ENCODE results near the gene SAMD15. TPM values are rescaled to one million over a fixed set of nuclear protein-coding genes. Genes with fewer than 3 reads are reported as not detected.

SAMD15 gene
- total RNA-seq, 4 donors from 2014 or later = under 0.01 to 3.1 (median 0.55) TPM; not detected in 1

DNA sequence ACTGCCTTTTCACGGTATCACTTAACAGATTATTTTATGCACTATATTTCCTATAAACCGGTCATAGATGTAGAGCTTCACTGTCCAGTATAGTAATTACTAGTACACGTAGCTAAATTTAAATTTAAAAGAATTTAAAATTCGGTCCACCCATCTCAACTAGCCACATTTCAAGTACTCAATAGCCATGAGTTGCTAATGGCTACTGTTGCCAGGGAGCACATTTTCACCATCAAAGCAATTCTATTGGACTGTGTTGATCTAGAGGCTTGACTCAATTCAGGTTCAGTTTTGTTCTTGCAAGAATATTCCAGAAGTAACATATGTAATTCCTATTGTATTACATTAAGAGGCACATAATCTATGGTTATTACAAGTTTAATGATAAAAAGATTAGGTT is 20.3 kb upstream of the SAMD15 start:
- Histone ChIP-seq H3K4me3 (no peak overlapping the region), H3K4me1 (no peaks in the 10 kb centered on the region), H3K27me3 (no peaks in the 10 kb centered on the region), H3K36me3 (no peaks in the 10 kb centered on the region), H3K9me3 (no peaks in the 10 kb centered on the region), H3K27ac (no peak overlapping the region)
- no peak for DNase-seq
- TF ChIP-seq POLR2A (IDR thresholded peaks at IDR 0.05) = no peak
- TF ChIP-seq, protein P1, sequence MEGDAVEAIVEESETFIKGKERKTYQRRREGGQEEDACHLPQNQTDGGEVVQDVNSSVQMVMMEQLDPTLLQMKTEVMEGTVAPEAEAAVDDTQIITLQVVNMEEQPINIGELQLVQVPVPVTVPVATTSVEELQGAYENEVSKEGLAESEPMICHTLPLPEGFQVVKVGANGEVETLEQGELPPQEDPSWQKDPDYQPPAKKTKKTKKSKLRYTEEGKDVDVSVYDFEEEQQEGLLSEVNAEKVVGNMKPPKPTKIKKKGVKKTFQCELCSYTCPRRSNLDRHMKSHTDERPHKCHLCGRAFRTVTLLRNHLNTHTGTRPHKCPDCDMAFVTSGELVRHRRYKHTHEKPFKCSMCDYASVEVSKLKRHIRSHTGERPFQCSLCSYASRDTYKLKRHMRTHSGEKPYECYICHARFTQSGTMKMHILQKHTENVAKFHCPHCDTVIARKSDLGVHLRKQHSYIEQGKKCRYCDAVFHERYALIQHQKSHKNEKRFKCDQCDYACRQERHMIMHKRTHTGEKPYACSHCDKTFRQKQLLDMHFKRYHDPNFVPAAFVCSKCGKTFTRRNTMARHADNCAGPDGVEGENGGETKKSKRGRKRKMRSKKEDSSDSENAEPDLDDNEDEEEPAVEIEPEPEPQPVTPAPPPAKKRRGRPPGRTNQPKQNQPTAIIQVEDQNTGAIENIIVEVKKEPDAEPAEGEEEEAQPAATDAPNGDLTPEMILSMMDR (IDR thresholded peaks at IDR 0.05) = no peak
- intact Hi-C loops (cut with DNase I; ENCODE audit: low total_unique reads) = no loop called here

DNA sequence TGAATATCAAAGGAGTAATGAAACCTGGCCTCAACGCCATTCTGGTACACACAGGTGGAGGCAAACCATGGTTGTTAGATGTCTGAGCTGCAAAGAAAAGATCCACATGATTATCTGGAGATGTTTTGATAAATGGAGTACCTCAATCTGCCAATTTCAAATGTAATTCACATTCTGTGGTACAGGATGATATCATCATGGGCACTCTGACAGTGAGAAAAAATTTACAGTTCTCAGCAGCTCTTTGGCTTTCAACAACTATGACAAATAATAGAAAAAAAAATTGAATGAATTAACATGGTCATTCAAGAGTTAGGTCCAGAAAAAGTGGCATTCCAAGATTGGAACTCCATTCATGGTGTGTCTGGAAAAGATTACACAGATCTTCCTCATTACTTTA is 17.6 kb upstream of the SAMD15 start:
- Histone ChIP-seq H3K27ac (no peak overlapping the region), H3K9me3 (no peaks in the 10 kb centered on the region), H3K4me1 (no peaks in the 10 kb centered on the region), H3K4me3 (no peak overlapping the region), H3K27me3 (no peaks in the 10 kb centered on the region), H3K36me3 (no peaks in the 10 kb centered on the region)
- no peak for DNase-seq
- TF ChIP-seq, protein P1 (IDR thresholded peaks at IDR 0.05) = no peak
- no peak for TF ChIP-seq POLR2A (IDR thresholded peaks at IDR 0.05)
- intact Hi-C loops (cut with DNase I; ENCODE audit: low total_unique reads) = no loop called here

DNA sequence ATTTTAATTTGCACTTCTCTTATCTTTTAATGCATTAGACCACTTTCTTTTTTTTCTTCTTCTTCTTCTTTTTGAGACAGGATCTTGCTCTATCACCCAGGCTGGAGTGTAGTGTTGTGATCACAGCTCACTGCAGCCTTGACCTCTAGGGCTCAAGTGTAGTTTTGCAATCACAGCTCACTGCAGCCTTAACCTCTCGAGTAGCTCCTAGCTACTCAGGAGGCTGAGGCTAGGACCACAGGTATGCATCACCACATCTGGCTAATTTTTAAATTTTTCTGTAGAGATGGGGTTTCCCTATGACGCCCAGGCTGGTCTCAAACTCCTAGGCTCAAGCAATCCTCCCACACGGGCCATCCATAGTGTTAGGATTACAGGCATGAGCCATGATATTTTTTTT is 13.0 kb upstream of the SAMD15 start:
- TF ChIP-seq, protein P1 (IDR thresholded peaks at IDR 0.05) = no peak
- TF ChIP-seq POLR2A (IDR thresholded peaks at IDR 0.05) = no peak
- intact Hi-C loops (cut with DNase I; ENCODE audit: low total_unique reads) = no loop called here
- Histone ChIP-seq H3K36me3 (no peaks in the 10 kb centered on the region), H3K4me1 (no peaks in the 10 kb centered on the region), H3K9me3 (no peaks in the 10 kb centered on the region), H3K27ac (no peak overlapping the region), H3K27me3 (no peaks in the 10 kb centered on the region), H3K4me3 (no peak overlapping the region)
- DNase-seq = no peak

DNA sequence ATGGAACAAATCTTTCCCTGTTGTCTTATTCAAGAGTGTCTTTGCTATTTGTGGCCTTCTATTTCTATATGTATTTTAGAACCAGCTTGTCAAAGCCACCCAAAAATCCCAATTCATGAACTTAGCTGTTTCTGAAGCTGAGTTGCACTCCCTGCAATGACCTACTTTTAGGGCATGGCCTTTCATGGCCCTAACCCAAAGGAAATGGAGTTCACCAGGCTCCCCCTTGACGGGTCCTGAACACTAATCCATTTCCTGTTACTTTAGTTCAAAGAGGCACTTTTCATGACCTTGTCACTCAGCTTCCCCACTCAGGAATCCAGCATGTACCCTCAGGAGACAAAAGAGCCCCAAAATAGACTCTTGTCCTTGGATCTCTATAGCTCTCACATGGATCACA is 7.9 kb upstream of the SAMD15 start:
- Histone ChIP-seq H3K4me1 (no peaks in the 10 kb centered on the region), H3K27ac (no peak overlapping the region), H3K27me3 (no peaks in the 10 kb centered on the region), H3K9me3 (no peaks in the 10 kb centered on the region), H3K4me3 (no peak overlapping the region), H3K36me3 (no peaks in the 10 kb centered on the region)
- intact Hi-C loops (cut with DNase I; ENCODE audit: low total_unique reads) = no loop called here
- no peak for TF ChIP-seq POLR2A (IDR thresholded peaks at IDR 0.05)
- TF ChIP-seq, protein P1 (IDR thresholded peaks at IDR 0.05) = no peak
- DNase-seq = no peak

DNA sequence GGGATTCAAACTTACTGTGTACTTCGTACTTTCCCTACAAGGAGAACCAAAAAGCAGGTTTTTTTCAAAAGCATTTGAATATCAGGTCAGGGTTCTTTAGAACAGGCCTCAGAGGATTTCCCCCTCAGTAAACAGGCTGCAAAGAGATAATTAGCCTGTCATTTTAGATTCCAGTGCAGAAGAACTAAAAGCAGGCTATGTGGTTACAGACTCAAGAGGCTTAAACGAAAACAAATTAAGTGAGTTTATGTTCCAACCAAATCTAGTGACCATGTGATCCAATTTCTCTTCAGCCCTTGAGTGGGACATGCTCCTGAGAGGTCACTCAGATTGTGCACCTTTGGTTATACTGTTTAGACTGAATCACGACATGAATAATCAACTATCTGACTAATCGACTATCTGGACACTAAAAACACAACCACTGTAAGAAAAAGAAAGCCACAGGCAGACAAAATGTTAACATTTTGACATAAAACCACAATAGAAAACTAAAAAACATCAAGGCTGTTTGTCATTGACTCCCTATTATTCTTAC is 4.8 kb upstream of the SAMD15 start:
- DNase-seq = no peak
- Histone ChIP-seq H3K27ac (no peak overlapping the region), H3K36me3 (no peaks in the 10 kb centered on the region), H3K4me3 (no peak overlapping the region), H3K9me3 (no peaks in the 10 kb centered on the region), H3K4me1 (no peaks in the 10 kb centered on the region), H3K27me3 (no peaks in the 10 kb centered on the region)
- TF ChIP-seq POLR2A (IDR thresholded peaks at IDR 0.05) = no peak
- TF ChIP-seq, protein P1 (IDR thresholded peaks at IDR 0.05) = no peak
- intact Hi-C loops (cut with DNase I; ENCODE audit: low total_unique reads) = no loop called here
